ENCODE data around the gene APRT. TPM values are rescaled to one million over a fixed set of nuclear protein-coding genes. Genes with fewer than 3 reads are reported as not detected.
A peak's percentile ranks its signal among the peaks of the same experiment; 100 is the strongest.

The APRT gene
- total RNA-seq, 1 donor from 2014 or later, result 34.2 TPM

GRCh38 chr16:88807626-88808453 lies 3.9 kb downstream of the APRT start:
- no peak for DNase-seq (ENCODE audit: low spot score)

- no peak for DNase-seq (ENCODE audit: low spot score)
These were observed 4.5 kb downstream of the APRT start for GRCh38 chr16:88807142-88807625.

GRCh38 chr16:88806491-88807111 lies 5.1 kb downstream of the APRT start:
- no peak for DNase-seq (ENCODE audit: low spot score)

- DNase-seq (ENCODE audit: low spot score), result no peak
These were observed 5.8 kb downstream of the APRT start for GRCh38 chr16:88805887-88806393.

- DNase-seq (ENCODE audit: low spot score), result no peak
These were observed 6.4 kb downstream of the APRT start for GRCh38 chr16:88805340-88805715.

GRCh38 chr16:88804552-88805339 lies 7.0 kb downstream of the APRT start:
- no peak for DNase-seq (ENCODE audit: low spot score)

GRCh38 chr16:88804173-88804551 lies 7.6 kb downstream of the APRT start:
- no peak for DNase-seq (ENCODE audit: low spot score)

GRCh38 chr16:88803264-88803987 lies 8.3 kb downstream of the APRT start, which contains the start of gene CDT1:
Gene CDT1, plus strand, starts transcription at chr16:88803789. Its CDS starts 43 bp downstream, at chr16:88803832.
- peak; percentile 83 for DNase-seq (ENCODE audit: low spot score)

GRCh38 chr16:88800277-88800592 lies 11.5 kb downstream of the APRT start:
- no peak for DNase-seq (ENCODE audit: low spot score)

- no peak for DNase-seq (ENCODE audit: low spot score)
These were observed 12.0 kb downstream of the APRT start for GRCh38 chr16:88799569-88800276.

GRCh38 chr16:88798772-88799455 lies 12.8 kb downstream of the APRT start:
- no peak for DNase-seq (ENCODE audit: low spot score)

GRCh38 chr16:88798073-88798472 lies 13.7 kb downstream of the APRT start:
- no peak for DNase-seq (ENCODE audit: low spot score)

GRCh38 chr16:88796278-88796677 lies 15.4 kb downstream of the APRT start:
- no peak for DNase-seq (ENCODE audit: low spot score)

- DNase-seq (ENCODE audit: low spot score), result no peak
These were observed 18.3 kb downstream of the APRT start for GRCh38 chr16:88793251-88793954.

GRCh38 chr16:88792668-88793250 lies 19.0 kb downstream of the APRT start:
- no peak for DNase-seq (ENCODE audit: low spot score)

- no peak for DNase-seq (ENCODE audit: low spot score)
These were observed 19.6 kb downstream of the APRT start for GRCh38 chr16:88792078-88792550.

GRCh38 chr16:88790312-88791211 lies 21.2 kb downstream of the APRT start:
- DNase-seq (ENCODE audit: low spot score), result no peak

- DNase-seq (ENCODE audit: low spot score), result no peak
These were observed 22.1 kb downstream of the APRT start for GRCh38 chr16:88789594-88789993.

Data from umbilical cord (tissue), 2 donors.